GM21381 (cell line): ENCODE data around the gene SENP8.

Experiments
- ATAC-seq: cut with Tn5 transposase; IDR thresholded peaks from one replicate; pipeline ENCODE4 v1.9.1; 2021; ENCODE audit warnings: mild to moderate bottlenecking, moderate library complexity; ENCODE audit not compliant: unreplicated experiment

The SENP8 gene

GRCh38 chr15:72112805-72113204 lies 5.4 kb upstream of the SENP8 start:
- ATAC-seq = no peak

GRCh38 chr15:72113347-72114031 lies 4.7 kb upstream of the SENP8 start:
- ATAC-seq = no peak

DNA sequence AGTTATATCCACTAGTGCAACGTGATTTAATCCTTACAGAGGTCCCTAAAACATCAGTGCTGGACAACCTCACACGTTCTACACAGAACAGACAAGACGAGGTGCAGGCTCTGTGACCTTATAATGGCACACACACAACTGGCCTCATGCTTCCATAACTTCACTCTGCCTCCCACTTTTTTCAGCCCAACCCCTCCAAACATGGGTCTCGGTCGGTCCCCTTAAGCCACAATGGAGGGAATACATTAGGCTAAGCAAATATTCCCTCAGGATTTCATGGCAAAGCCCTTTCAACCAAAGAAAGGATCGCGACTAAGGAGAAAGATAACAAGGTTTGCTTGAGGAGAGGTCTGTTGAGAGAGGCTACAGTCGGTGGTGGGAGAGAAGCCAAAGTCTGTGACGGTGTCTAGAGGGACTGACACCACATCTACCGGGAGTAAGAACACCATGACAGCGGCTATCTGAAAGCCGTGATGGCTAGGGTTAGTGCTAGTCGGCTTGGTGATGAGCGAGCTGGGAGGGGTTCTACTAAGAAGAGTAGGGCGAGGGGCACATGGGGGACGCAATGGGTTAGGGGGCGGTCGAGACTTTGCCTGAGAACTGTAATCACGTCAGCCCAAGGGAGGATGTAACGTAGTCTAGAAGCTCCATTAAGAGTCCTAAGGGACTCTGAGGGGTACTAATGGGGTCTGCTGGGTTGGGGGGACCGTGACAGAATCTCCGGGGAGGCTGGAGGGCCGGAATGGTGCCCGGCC lies 1.3 kb upstream of the SENP8 start:
- peak; percentile 2 for ATAC-seq

DNA sequence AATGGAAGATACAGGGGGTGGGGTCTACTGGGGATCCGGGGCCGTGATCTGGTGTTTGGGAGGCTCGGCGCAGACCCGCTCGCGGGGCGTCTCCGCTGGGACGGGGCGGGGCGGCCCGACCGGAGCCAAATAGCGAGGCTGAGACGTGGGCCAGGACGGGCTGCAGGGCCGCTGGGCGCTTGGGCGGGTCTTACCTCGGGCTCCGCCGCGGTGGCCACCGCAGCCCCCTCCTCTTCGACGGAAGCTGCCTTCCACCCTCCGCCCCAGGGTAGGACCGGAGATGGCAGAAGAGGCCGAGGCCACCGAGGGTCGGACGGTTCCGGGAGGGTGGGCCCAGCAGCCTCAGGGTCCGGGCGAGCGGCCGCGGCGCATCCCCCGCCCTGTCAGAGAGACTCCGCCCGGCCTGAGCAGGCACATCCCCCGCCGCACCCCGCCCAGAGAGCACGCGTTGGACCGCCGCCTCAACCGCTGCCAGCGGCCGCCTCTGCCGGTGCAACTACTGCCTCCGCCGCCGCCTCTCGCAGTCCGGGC lies 652 bp upstream of the SENP8 start:
- ATAC-seq = peak; percentile 62

GRCh38 chr15:72124218-72124617 lies 6.0 kb downstream of the SENP8 start:
- ATAC-seq = no peak

GRCh38 chr15:72127724-72128322 lies 9.6 kb downstream of the SENP8 start:
- ATAC-seq = no peak

- no peak for ATAC-seq
Measured at GRCh38 chr15:72128359-72128758, 10.2 kb downstream of the SENP8 start.

GRCh38 chr15:72130272-72130671 lies 12.1 kb downstream of the SENP8 start:
- no peak for ATAC-seq

- ATAC-seq = no peak
Measured at GRCh38 chr15:72131922-72132321, 13.7 kb downstream of the SENP8 start.

DNA sequence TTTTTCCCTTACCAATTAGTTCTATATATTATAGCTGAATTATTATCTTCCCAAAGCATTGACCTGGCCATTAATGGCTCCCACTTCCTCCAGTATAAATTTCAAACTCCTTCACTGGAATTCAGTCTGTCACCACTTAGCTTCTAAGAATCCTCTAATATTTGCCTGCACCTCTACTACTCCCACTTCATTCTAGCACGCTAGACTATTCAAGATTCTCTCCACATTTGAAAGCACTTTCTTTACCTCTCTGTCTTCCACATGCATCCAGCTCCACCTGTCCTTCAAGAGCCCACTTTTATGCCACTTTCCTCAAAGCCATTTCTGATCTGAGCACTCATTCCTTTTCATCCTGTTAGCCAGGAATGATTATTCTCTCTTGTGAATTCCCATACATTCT lies 15.0 kb downstream of the SENP8 start:
- no peak for ATAC-seq

GRCh38 chr15:72135719-72136118 lies 17.5 kb downstream of the SENP8 start:
- ATAC-seq = no peak

DNA sequence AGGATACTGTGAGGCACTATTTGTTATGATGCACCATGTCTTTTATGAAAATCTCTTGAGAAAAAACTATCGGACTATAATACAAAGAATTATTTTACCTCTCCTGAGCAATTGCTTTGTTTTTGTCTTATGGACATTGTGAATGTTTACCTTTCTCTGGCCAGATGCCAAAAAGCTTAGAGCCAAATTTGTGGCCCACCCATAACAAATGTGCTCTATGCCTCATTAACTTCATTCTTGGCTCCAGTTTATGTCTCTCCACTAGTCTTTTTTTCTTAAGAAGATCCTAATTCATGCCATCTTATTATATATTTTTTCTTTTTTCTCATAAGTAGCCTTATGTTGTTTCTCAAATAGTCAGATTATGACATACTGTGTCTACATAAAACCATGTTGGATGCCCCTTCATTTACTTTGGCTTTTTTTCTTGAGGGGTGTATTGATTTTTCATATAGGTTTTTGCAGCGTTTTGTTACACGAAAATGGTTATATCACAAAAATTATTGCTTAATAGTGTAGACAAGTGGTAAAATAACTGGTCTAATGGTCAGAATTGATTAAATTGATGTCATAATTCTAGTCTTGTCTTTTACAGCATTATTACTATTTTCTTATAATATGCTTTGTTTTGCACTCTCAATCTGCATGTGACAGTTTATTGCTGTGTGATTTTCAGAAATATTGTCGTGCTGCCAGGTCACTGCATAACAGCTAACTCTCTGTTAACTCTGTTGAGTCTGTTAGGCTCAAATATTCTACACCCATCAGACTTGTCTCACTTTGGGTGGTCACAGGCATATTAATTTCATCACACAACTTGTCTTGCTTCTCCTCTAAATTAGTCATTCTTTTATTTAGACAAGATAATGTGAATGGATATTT lies 18.2 kb downstream of the SENP8 start:
- no peak for ATAC-seq

- ATAC-seq = no peak
Measured at GRCh38 chr15:72139667-72140066, 21.5 kb downstream of the SENP8 start.

- ATAC-seq = no peak
Measured at GRCh38 chr15:72140088-72140487, 21.9 kb downstream of the SENP8 start.

DNA sequence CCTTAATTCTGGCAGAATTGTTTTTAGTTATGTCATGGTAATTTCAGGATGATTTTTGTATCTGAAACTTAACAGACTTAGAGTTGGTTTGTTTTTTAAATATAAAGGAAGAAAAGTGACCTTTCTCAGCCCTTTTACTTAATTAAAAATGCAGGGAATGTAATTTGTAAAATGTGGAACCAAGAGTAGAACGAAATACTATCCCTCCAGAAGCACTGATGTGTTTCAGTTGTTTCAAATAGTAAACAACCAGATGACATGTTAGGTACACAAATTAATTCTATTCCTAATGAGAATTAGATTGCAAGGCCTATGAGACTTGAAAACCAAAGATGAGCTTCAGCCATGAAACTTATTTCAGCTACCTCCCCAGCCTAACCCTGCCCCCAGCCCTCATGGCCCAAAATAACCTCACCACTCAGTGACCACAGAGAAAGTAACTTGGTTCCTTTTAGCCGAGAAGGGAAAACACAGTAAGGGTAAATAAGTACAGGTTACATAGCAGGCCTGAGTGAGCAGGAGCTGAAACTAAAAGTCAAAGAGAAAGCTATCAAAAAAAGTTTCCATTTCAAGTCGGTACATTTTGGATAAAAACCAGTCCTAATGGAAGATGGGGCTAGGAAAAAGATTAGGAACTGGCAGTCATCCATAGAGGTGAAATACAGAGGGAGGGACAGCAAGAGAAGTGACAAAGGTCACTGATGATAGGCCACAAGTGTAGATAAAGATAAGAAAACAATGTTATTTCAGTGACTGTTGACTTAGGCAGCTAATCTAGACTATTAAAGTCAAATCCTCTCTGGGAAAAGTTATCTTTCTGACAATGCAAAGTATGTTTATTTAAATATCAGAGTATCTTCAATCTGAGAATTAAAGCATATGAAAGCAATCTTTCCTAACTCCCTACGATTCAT lies 23.2 kb downstream of the SENP8 start:
- peak; percentile 100 for ATAC-seq

DNA sequence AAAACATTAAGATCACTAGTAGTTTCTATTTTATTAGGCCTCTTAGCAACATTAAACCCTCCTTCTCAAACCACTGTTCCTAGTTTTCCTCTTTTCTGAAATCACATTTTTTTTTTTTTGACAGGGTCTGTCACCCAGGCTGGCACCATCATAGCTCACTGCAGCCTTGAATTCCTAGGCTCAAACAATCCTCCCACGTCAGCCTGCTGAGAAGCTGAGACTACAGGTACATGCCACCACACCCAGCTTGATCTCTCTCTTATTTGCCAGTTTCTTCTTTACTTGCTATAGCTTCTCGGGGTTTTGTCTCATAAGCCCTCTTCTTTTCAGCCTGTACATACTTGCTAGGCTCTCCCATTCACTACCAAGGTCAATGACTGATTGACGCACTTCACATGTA lies 28.0 kb downstream of the SENP8 start:
- ATAC-seq = no peak

DNA sequence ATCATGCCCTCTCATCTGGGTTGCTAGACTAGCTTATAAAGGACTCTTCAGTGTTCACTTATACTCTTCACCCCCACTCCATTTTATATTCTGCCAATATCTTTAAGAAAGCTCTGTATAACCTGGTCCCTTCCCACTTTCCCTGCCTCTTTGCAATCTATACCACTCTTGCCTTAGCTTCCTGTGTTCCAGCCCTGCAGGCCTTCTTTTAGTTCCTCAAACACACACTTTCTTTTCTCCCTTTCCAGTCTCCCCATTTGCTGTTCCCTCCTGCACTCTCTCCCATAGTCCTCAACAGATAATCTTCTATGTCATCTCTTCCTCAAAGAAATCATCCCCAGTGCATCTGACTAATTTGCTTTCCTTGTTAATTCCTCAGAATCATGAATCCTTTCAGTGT lies 28.7 kb downstream of the SENP8 start:
- no peak for ATAC-seq

DNA sequence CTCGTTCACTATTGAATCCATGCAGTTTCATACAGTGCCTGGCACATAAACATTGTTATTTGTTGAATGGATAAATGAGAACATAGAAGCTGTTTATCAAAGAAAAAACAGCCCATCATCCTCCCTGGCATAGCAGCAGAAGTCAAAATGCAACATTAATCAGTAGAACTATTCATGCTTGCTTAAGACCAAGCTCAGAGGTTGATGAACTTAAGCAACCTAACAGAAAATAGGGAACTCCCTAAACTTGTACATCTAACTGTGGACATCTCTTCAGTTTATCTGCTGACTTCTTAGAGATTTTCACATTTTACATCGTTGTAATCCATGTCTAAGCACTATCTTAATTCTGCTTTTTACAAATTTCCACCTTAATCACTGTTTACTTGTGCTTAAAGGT lies 29.2 kb downstream of the SENP8 start:
- ATAC-seq = no peak

DNA sequence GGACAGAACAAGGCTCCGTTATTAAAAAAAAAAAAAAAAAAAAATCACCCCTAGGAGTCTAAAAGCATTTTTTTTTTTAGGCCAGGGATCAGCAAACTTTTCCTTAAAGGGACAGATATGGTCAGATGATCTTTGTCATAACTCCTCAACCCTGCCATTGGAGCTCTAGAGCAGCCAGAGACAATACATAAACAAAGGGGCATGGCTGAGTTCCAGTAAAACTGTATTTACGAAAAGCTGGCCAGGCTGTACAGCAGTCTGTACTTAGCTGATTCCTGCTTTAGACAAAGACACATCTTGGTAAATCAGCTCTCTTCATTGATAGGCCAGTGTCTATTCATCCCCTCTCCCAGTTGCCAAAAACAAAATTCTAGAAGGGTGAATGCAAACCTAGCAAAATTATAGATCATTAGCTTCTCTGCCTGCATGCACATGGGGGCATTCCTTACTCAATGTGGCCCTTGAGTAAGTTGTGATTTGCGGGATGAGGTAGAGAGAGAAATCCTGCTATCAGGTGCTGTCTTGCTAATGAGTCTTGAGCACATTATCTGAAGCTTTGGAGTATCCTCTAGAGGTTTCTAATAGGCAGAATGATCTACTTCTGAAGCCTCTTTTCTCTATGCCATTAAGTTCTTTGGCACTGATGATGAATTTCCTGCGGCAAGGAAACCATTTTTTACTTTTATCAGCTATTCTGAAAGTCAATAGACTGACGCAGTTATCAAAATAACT lies 35.2 kb downstream of the SENP8 start:
- no peak for ATAC-seq
